BLaER1 (cell line): ENCODE data around the gene HK1.
"Not testable (repeated sequence)": the region's sequence is repeated elsewhere in the genome, so short reads cannot be mapped to it uniquely, and the experiment has no call there.

Experiments
- H3K27ac ChIP-seq: shearing (Covaris generic); formaldehyde crosslinking; 2 replicates; pipeline ENCODE4 v1.8.1; 2022
- H3K27me3 ChIP-seq: shearing (Covaris generic); formaldehyde crosslinking; 2 replicates; pipeline ENCODE4 v1.8.1; 2022
- H3K36me3 ChIP-seq: shearing (Covaris generic); formaldehyde crosslinking; 2 replicates; pipeline ENCODE4 v1.8.1; 2022
- H3K4me1 ChIP-seq: shearing (Covaris generic); formaldehyde crosslinking; 2 replicates; pipeline ENCODE4 v1.8.1; 2022
- H3K4me2 ChIP-seq: shearing (Covaris generic); formaldehyde crosslinking; 2 replicates; pipeline ENCODE4 v1.8.1; 2022
- H3K4me3 ChIP-seq: shearing (Covaris generic); formaldehyde crosslinking; 2 replicates; pipeline ENCODE4 v1.8.1; 2022
- H3K9ac ChIP-seq: shearing (Covaris generic); formaldehyde crosslinking; 2 replicates; pipeline ENCODE4 v1.8.1; 2022
- H3K9me3 ChIP-seq: shearing (Covaris generic); formaldehyde crosslinking; 2 replicates; pipeline ENCODE4 v1.8.1; 2022
- H4K20me1 ChIP-seq: shearing (Covaris generic); formaldehyde crosslinking; 2 replicates; pipeline ENCODE4 v1.8.1; 2022
- Cebpa-rat ChIP-seq: shearing (Covaris generic); IDR thresholded peaks from 2 replicates; pipeline ENCODE4 v1.8.1; 2022

Gene HK1

GRCh38 chr10:69324583-69324982, 46.3 kb downstream of the HK1 start:
- Histone ChIP-seq H4K20me1 (peaks cover 45% of the 10 kb centered on the region), H3K27ac (no peak overlapping the region), H3K27me3 (no peaks in the 10 kb centered on the region), H3K4me2 (no peak overlapping the region), H3K9me3 (no peaks in the 10 kb centered on the region), H3K9ac (0 out of 2 replicates have a peak overlapping the region, but pooled peaks have one; percentile 6), H3K4me1 (peaks cover 47% of the 10 kb centered on the region), H3K4me3 (no peak overlapping the region), H3K36me3 (peaks cover 10% of the 10 kb centered on the region)
- no peak for TF ChIP-seq Cebpa-rat

- H3K4me3 ChIP-seq, H3K9me3 ChIP-seq, H3K27me3 ChIP-seq, H3K27ac ChIP-seq, H3K4me2 ChIP-seq, H3K9ac ChIP-seq: not testable (repeated sequence)
- Histone ChIP-seq H3K4me1 (peaks cover 34% of the 10 kb centered on the region), H4K20me1 (peaks cover 33% of the 10 kb centered on the region), H3K36me3 (peaks cover 22% of the 10 kb centered on the region)
Observed at GRCh38 chr10:69325637-69326523, 47.6 kb downstream of the HK1 start.

- TF ChIP-seq Cebpa-rat: no peak
- no peak overlapping the region for H3K4me3 ChIP-seq
- no peaks in the 10 kb centered on the region for H3K9me3 ChIP-seq
- no peak overlapping the region for H3K9ac ChIP-seq
- no peaks in the 10 kb centered on the region for H3K27me3 ChIP-seq
- H3K36me3 ChIP-seq: peaks cover 25% of the 10 kb centered on the region
- H4K20me1 ChIP-seq: peaks cover 25% of the 10 kb centered on the region
- no peak overlapping the region for H3K4me2 ChIP-seq
- no peak overlapping the region for H3K27ac ChIP-seq
- peaks cover 27% of the 10 kb centered on the region for H3K4me1 ChIP-seq
Observed at GRCh38 chr10:69326692-69327091, 48.4 kb downstream of the HK1 start.

GRCh38 chr10:69327463-69328379, 49.4 kb downstream of the HK1 start:
- H3K9me3 ChIP-seq: no peaks in the 10 kb centered on the region
- TF ChIP-seq Cebpa-rat: 0 out of 2 replicates have a peak, but pooled peaks have one; percentile 10
- H3K4me2 ChIP-seq: peak overlapping the region; percentile 83
- peak overlapping the region; percentile 62 for H3K27ac ChIP-seq
- H4K20me1 ChIP-seq: peaks cover 18% of the 10 kb centered on the region
- peaks cover 31% of the 10 kb centered on the region for H3K36me3 ChIP-seq
- peak overlapping the region; percentile 65; the same call in 1 of the 2 replicates for H3K9ac ChIP-seq
- H3K4me3 ChIP-seq: 0 out of 2 replicates have a peak overlapping the region, but pooled peaks have one; percentile 20
- no peaks in the 10 kb centered on the region for H3K27me3 ChIP-seq
- H3K4me1 ChIP-seq: peaks cover 33% of the 10 kb centered on the region

- H3K9ac ChIP-seq: peak overlapping the region; percentile 65; the same call in 1 of the 2 replicates
- H3K4me3 ChIP-seq: no peak overlapping the region
- no peaks in the 10 kb centered on the region for H3K27me3 ChIP-seq
- H3K27ac ChIP-seq: peak overlapping the region; percentile 62
- H3K9me3 ChIP-seq: no peaks in the 10 kb centered on the region
- H3K4me1 ChIP-seq: peaks cover 39% of the 10 kb centered on the region
- TF ChIP-seq Cebpa-rat: no peak
- H3K36me3 ChIP-seq: peaks cover 38% of the 10 kb centered on the region
- peaks cover 17% of the 10 kb centered on the region for H4K20me1 ChIP-seq
- H3K4me2 ChIP-seq: peak overlapping the region; percentile 83
Observed at GRCh38 chr10:69328380-69328735, 50.1 kb downstream of the HK1 start.

GRCh38 chr10:69328888-69329287, 50.6 kb downstream of the HK1 start:
- Histone ChIP-seq H3K4me1 (peaks cover 45% of the 10 kb centered on the region), H3K36me3 (peaks cover 41% of the 10 kb centered on the region), H4K20me1 (peaks cover 12% of the 10 kb centered on the region)
- not testable (repeated sequence) for H3K27ac ChIP-seq, H3K4me3 ChIP-seq, H3K4me2 ChIP-seq, H3K9ac ChIP-seq, H3K27me3 ChIP-seq, H3K9me3 ChIP-seq

- peaks cover 46% of the 10 kb centered on the region for H3K4me1 ChIP-seq
- no peak for TF ChIP-seq Cebpa-rat
- H3K27ac ChIP-seq: no peak overlapping the region
- H3K4me3 ChIP-seq: no peak overlapping the region
- H3K9ac ChIP-seq: no peak overlapping the region
- no peaks in the 10 kb centered on the region for H3K27me3 ChIP-seq
- H4K20me1 ChIP-seq: peaks cover 3% of the 10 kb centered on the region; the same call in 1 of the 2 replicates
- peaks cover 41% of the 10 kb centered on the region for H3K36me3 ChIP-seq
- H3K9me3 ChIP-seq: no peaks in the 10 kb centered on the region
- H3K4me2 ChIP-seq: no peak overlapping the region
Observed at GRCh38 chr10:69329721-69330178, 51.5 kb downstream of the HK1 start.

GRCh38 chr10:69331161-69331560, 52.9 kb downstream of the HK1 start:
- Histone ChIP-seq H3K4me2 (no peak overlapping the region), H3K27me3 (no peaks in the 10 kb centered on the region), H3K4me1 (peaks cover 59% of the 10 kb centered on the region), H3K36me3 (peaks cover 41% of the 10 kb centered on the region), H3K27ac (no peak overlapping the region), H4K20me1 (no peaks in the 10 kb centered on the region; the same call in 1 of the 2 replicates), H3K9ac (no peak overlapping the region), H3K4me3 (no peak overlapping the region), H3K9me3 (no peaks in the 10 kb centered on the region)
- no peak for TF ChIP-seq Cebpa-rat

- no peak overlapping the region for H3K27ac ChIP-seq
- H3K27me3 ChIP-seq: no peaks in the 10 kb centered on the region
- peaks cover 6% of the 10 kb centered on the region; the same call in 1 of the 2 replicates for H4K20me1 ChIP-seq
- TF ChIP-seq Cebpa-rat: no peak
- no peak overlapping the region for H3K9ac ChIP-seq
- peaks cover 41% of the 10 kb centered on the region for H3K36me3 ChIP-seq
- H3K4me2 ChIP-seq: peak overlapping the region; percentile 55
- H3K9me3 ChIP-seq: no peaks in the 10 kb centered on the region
- H3K4me3 ChIP-seq: no peak overlapping the region
- peaks cover 65% of the 10 kb centered on the region for H3K4me1 ChIP-seq
Observed at GRCh38 chr10:69332278-69333010, 54.1 kb downstream of the HK1 start.
